H1 (cell line): ENCODE data around the gene ENPP1. TPM values are rescaled to one million over a fixed set of nuclear protein-coding genes. Genes with fewer than 3 reads are reported as not detected.

Source experiments
- CTCF ChIA-PET: fragments of 300-600 bp; sonication (Branson Sonifier 250); formaldehyde crosslinking; loops from one replicate; lab custom pipeline; 2021; ENCODE audit not compliant: partially characterized antibody; lab: Charles Lee
- POLR2A ChIA-PET: fragments of 300-600 bp; sonication (Branson Sonifier 250); formaldehyde crosslinking; loops from one replicate; lab custom pipeline; 2021; ENCODE audit warnings: inconsistent platforms; ENCODE audit not compliant: partially characterized antibody; lab: Charles Lee
- DNase-seq, 2 experiments: peaks; one replicate each; pipeline versions ENCODE4 v3.0.0 to v3.0.0-alpha.2; 2010 to 2022; ENCODE audit warnings: low spot score in 2 of 2, low read depth in 1 of 2, mixed read lengths in 1 of 2
- FAIRE-seq: peaks from 2 replicates; lab custom pipeline; 2011; peaks lifted over from hg19 to GRCh38; lab: Jason Lieb, UNC
- H2AFZ ChIP-seq: 2 replicates; pipeline ENCODE4 v1.8.1; 2012; ENCODE audit warnings: low read length, inconsistent platforms
- H2AK5ac ChIP-seq: 2 replicates; pipeline ENCODE4 v1.6.1; 2013; ENCODE audit warnings: low read depth, low read length
- H2BK120ac ChIP-seq: replicated peaks from 2 replicates; pipeline ENCODE3; 2013; ENCODE audit warnings: low read depth, low read length, inconsistent platforms
- H2BK12ac ChIP-seq: 2 replicates; pipeline ENCODE4 v1.6.1; 2013; ENCODE audit warnings: low read depth, low read length
- H2BK15ac ChIP-seq: 2 replicates; pipeline ENCODE4 v1.6.1; 2013; ENCODE audit warnings: low read length
- H2BK20ac ChIP-seq: 2 replicates; pipeline ENCODE4 v1.6.1; 2013; ENCODE audit warnings: low read length
- H2BK5ac ChIP-seq: 2 replicates; pipeline ENCODE4 v1.6.1; 2013; ENCODE audit warnings: low read depth, low read length
- H3K14ac ChIP-seq: 2 replicates; pipeline ENCODE4 v1.6.1; 2013; ENCODE audit warnings: inconsistent platforms; ENCODE audit not compliant: insufficient read length
- H3K18ac ChIP-seq: 2 replicates; pipeline ENCODE4 v1.6.1; 2013; ENCODE audit warnings: low read length; ENCODE audit errors: extremely low read depth
- H3K23ac ChIP-seq: 2 replicates; pipeline ENCODE4 v1.6.1; 2013; ENCODE audit warnings: inconsistent platforms; ENCODE audit not compliant: insufficient read length
- H3K23me2 ChIP-seq: 2 replicates; pipeline ENCODE4 v1.6.1; 2013; ENCODE audit warnings: low read depth, low read length
- H3K27ac ChIP-seq: 2 replicates; pipeline ENCODE4 v1.6.1; 2011; ENCODE audit warnings: low read depth, low read length, inconsistent platforms
- H3K27me3 ChIP-seq, 4 experiments: replicated peaks in 1 of 4; 1 replicate in 1 of 4; 2 replicates in 3 of 4; pipeline versions ENCODE4 v1.6.1 to v1.8.1; 2011 to 2013; ENCODE audit warnings: low read length in 3 of 4, mild to moderate bottlenecking in 3 of 4, inconsistent platforms in 2 of 4, mixed read lengths in 2 of 4, moderate library complexity in 1 of 4; ENCODE audit not compliant: control insufficient read depth in 3 of 4, insufficient read depth in 3 of 4; ENCODE audit errors: extremely low read depth in 1 of 4
- H3K36me3 ChIP-seq, 4 experiments: 2 replicates each; pipeline versions ENCODE4 v1.6.1 to v1.8.1; 2011 to 2013; ENCODE audit warnings: mild to moderate bottlenecking in 4 of 4, low read length in 3 of 4, moderate library complexity in 2 of 4, control low read depth in 1 of 4, inconsistent platforms in 1 of 4; ENCODE audit not compliant: insufficient read depth in 4 of 4, control insufficient read depth in 2 of 4
- H3K4ac ChIP-seq: replicated peaks from 2 replicates; pipeline ENCODE3; 2013; ENCODE audit warnings: low read length, low read depth, mixed read lengths, inconsistent platforms; ENCODE audit not compliant: insufficient read length
- H3K4me1 ChIP-seq, 4 experiments: replicated peaks in 1 of 4; 1 replicate in 1 of 4; 2 replicates in 3 of 4; pipeline versions ENCODE4 v1.6.1 to v1.8.1; 2011 to 2013; ENCODE audit warnings: low read length in 3 of 4, inconsistent platforms in 2 of 4, mixed read lengths in 1 of 4; ENCODE audit not compliant: insufficient read depth in 4 of 4, control insufficient read depth in 3 of 4
- H3K4me2 ChIP-seq, 2 experiments: 2 replicates each; pipeline versions ENCODE4 v1.6.1 to v1.8.1; 2011 to 2013; ENCODE audit warnings: low read depth in 2 of 2, low read length in 2 of 2, control low read depth in 1 of 2, inconsistent platforms in 1 of 2, mild to moderate bottlenecking in 1 of 2; ENCODE audit not compliant: insufficient read depth in 1 of 2
- H3K4me3 ChIP-seq, 4 experiments: fragments of 200-600, 300-600 bp in 1 of 4; sonication (generic), shearing (Covaris generic), sonication (Bioruptor Twin) in 1 of 4; 2 replicates each; pipeline versions ENCODE4 v1.5.1 to v1.8.1; 2011 to 2016; ENCODE audit warnings: low read length in 4 of 4, low read depth in 3 of 4, control low read depth in 2 of 4, inconsistent platforms in 2 of 4, mild to moderate bottlenecking in 2 of 4, mixed read lengths in 1 of 4, moderate library complexity in 1 of 4; ENCODE audit not compliant: insufficient read depth in 2 of 4; ENCODE audit errors: extremely low read depth in 1 of 4
- H3K56ac ChIP-seq: replicated peaks from 2 replicates; pipeline ENCODE3; 2013; ENCODE audit warnings: low read depth, mild to moderate bottlenecking, mixed read lengths, low read length, inconsistent platforms; ENCODE audit not compliant: insufficient read length
- H3K79me1 ChIP-seq: 2 replicates; pipeline ENCODE4 v1.6.1; 2013; ENCODE audit warnings: low read depth, low read length, control low read depth
- H3K79me2 ChIP-seq, 2 experiments: 2 replicates each; pipeline versions ENCODE4 v1.6.1 to v1.8.1; 2012 to 2013; ENCODE audit warnings: low read length in 2 of 2, mild to moderate bottlenecking in 2 of 2, inconsistent platforms in 1 of 2; ENCODE audit not compliant: insufficient read depth in 2 of 2, control insufficient read depth in 1 of 2
- H3K9ac ChIP-seq, 4 experiments: replicated peaks in 1 of 4; 1 replicate in 1 of 4; 2 replicates in 3 of 4; pipeline versions ENCODE4 v1.6.1 to v1.8.1; 2011 to 2013; ENCODE audit warnings: low read depth in 3 of 4, low read length in 3 of 4, control low read depth in 2 of 4, mild to moderate bottlenecking in 2 of 4, moderate library complexity in 2 of 4, inconsistent platforms in 1 of 4; ENCODE audit errors: extremely low read depth in 1 of 4
- H3K9me3 ChIP-seq, 2 experiments: 2 replicates each; pipeline versions ENCODE4 v1.6.1 to v1.8.1; 2012 to 2013; ENCODE audit warnings: mild to moderate bottlenecking in 2 of 2, moderate library complexity in 2 of 2, control low read depth in 1 of 2, inconsistent platforms in 1 of 2, low read depth in 1 of 2, low read length in 1 of 2, mixed read lengths in 1 of 2; ENCODE audit not compliant: insufficient read depth in 2 of 2
- H4K20me1 ChIP-seq, 2 experiments: replicated peaks in 1 of 2; 2 replicates each; pipeline versions ENCODE3 to v1.8.1; 2011 to 2013; ENCODE audit warnings: inconsistent platforms in 2 of 2, low read length in 2 of 2, mild to moderate bottlenecking in 1 of 2; ENCODE audit not compliant: insufficient read depth in 2 of 2, control insufficient read depth in 1 of 2
- H4K5ac ChIP-seq: 2 replicates; pipeline ENCODE4 v1.6.1; 2013; ENCODE audit warnings: low read length, low read depth, mixed read lengths, inconsistent platforms; ENCODE audit not compliant: insufficient read length
- H4K8ac ChIP-seq: 2 replicates; pipeline ENCODE4 v1.8.0; 2013; ENCODE audit warnings: mild to moderate bottlenecking, moderate library complexity, low read length, inconsistent platforms; ENCODE audit not compliant: insufficient read depth; ENCODE audit errors: extremely low read depth
- H4K91ac ChIP-seq: replicated peaks from 2 replicates; pipeline ENCODE3; 2013; ENCODE audit warnings: low read length, mixed read lengths, inconsistent platforms; ENCODE audit not compliant: insufficient read length
- BACH1 ChIP-seq: IDR thresholded peaks from 2 replicates; pipeline ENCODE4 v1.6.1; 2012; ENCODE audit warnings: low read length, improper control_type of control experiment
- CHD1 ChIP-seq: IDR thresholded peaks from 2 replicates; pipeline ENCODE4 v1.6.1; 2012; ENCODE audit warnings: low read depth, low read length, improper control_type of control experiment
- JUN ChIP-seq: IDR thresholded peaks from 2 replicates; pipeline ENCODE4 v1.6.1; 2011; ENCODE audit warnings: low read depth, mild to moderate bottlenecking, improper control_type of control experiment, low read length
- SIN3A ChIP-seq, 2 experiments: IDR thresholded peaks in 1 of 2; conservative IDR thresholded peaks in 1 of 2; 2 replicates each; pipeline ENCODE4 v1.6.1; 2011 to 2012; ENCODE audit warnings: low read length in 2 of 2, improper control_type of control experiment in 1 of 2, low read depth in 1 of 2, mild to moderate bottlenecking in 1 of 2
- SUZ12 ChIP-seq: fragments of 200-600 bp; sonication (generic); IDR thresholded peaks from 2 replicates; pipeline ENCODE4 v1.6.1; 2012; ENCODE audit warnings: mild to moderate bottlenecking, inconsistent platforms, low read length, moderate library complexity, mixed read lengths
- WGBS, 2 experiments: shearing (Covaris generic) in 1 of 2; methylation state at CpG; one replicate each; pipeline versions ENCODE4 v1.1.6 to v1.1.7; 2013 to 2015; ENCODE audit warnings: low lambda C conversion rate in 2 of 2, mixed read lengths in 2 of 2, inconsistent platforms in 1 of 2, low coverage in 1 of 2, missing lambda C conversion rate in 1 of 2; ENCODE audit not compliant: insufficient replicate concordance in 2 of 2, insufficient coverage in 1 of 2, insufficient read length in 1 of 2; ENCODE audit errors: extremely low coverage in 1 of 2, missing lambda C conversion rate in 1 of 2; 5-methylcytosine and 5-hydroxymethylcytosine counted together
- polyA plus RNA-seq, 7 experiments: library from polyadenylated mRNA; depleted of rRNA in 3 of 7; stranded (reverse) in 5 of 7; unstranded in 2 of 7; fragments of >200 nt in 5 of 7; fragments of 200-250 nt in 2 of 7; gene quantifications; 1 replicate in 5 of 7; 2 replicates in 1 of 7; 4 replicates in 1 of 7; pipeline versions ENCODE4 v1.2.1 to v1.2.3, GENCODE V29; 2011 to 2013; ENCODE audit warnings: missing spikeins in 2 of 7, mixed read lengths in 2 of 7
- total RNA-seq: library from RNA; stranded (reverse); fragmentation: NEBNext Ultra II Directional; extraction: Animal tissue kit (Norgen Biotek cat#: 25700); gene quantifications from 2 replicates; pipeline ENCODE4 v1.2.1, GENCODE V29; 2021

Gene ENPP1
- total and polyA plus RNA-seq, 2 of the 8 experiments (the other 6 are each of a cell fraction or from before 2014, with no cell fraction given) = 10.1 to 39.1 TPM

- Histone ChIP-seq H3K56ac (no peak overlapping the region), H2BK15ac (no peak overlapping the region), H3K9me3 (no peaks in the 10 kb centered on the region), H2BK12ac (no peak overlapping the region), H2AK5ac (no peak overlapping the region), H3K4me1 (no peaks in the 10 kb centered on the region), H3K27ac (no peak overlapping the region), H3K36me3 (peaks cover 0 to 3% (median 0%) of the 10 kb centered on the region in 4 experiments; a peak in 1 of 8 replicates), H3K79me1 (no peaks in the 10 kb centered on the region), H2AFZ (no peak overlapping the region), H4K20me1 (no peaks in the 10 kb centered on the region), H2BK120ac (no peak overlapping the region), H3K14ac (no peak overlapping the region), H2BK5ac (no peak overlapping the region), H4K8ac (no peak overlapping the region), H3K18ac (no peak overlapping the region), H4K5ac (no peak overlapping the region), H3K9ac (no peak overlapping the region), H3K4me2 (no peak overlapping the region), H2BK20ac (no peak overlapping the region), H3K27me3 (no peaks in the 10 kb centered on the region), H3K23ac (no peak overlapping the region), H3K4me3 (no peak overlapping the region), H3K4ac (no peak overlapping the region), H3K23me2 (no peaks in the 10 kb centered on the region), H4K91ac (no peak overlapping the region), H3K79me2 (no peaks in the 10 kb centered on the region)
- ChIA-PET CTCF (interaction anchor here (0.6 to 1.5 kb wide), 5 partner anchors 21 to 769 kb away, joined by 3 to 8 read pairs (median 4); no protein-coding TSS in a partner anchor), POLR2A (interaction anchor here (1.0 kb wide), 1 partner anchor 9 kb away, joined by 3 read pairs; no protein-coding TSS in a partner anchor)
- WGBS, 2 experiments = 85% methylated on average over 1 of the region's 1 CpG; no CpG with 5 or more reads in 1 of the 2 experiments
- no peak for DNase-seq
- no peak for TF ChIP-seq SIN3A (conservative IDR thresholded peaks at IDR 0.05 in 1 of 2, IDR thresholded peaks at IDR 0.05 in 1 of 2; ENCODE audit: low read depth in 1 of 2, low read length in 2 of 2)
- TF ChIP-seq CHD1 = no peak
- TF ChIP-seq SUZ12 = no peak
- no peak for TF ChIP-seq JUN
- no peak for TF ChIP-seq BACH1
- FAIRE-seq = no peak
These were observed 59.9 kb downstream of the ENPP1 start for GRCh38 chr6:131867744-131868143.
